ENCODE results near the gene MPP3.

The MPP3 gene

GRCh38 chr17:43853546-43853945, 20.6 kb upstream of the MPP3 start (continued):
- no peak for TF ChIP-seq ZNF747 (tag by site-specific recombination; IDR thresholded peaks at IDR 0.05)
- no peak for TF ChIP-seq KLF1 (tag by site-specific recombination; IDR thresholded peaks at IDR 0.05)
- no peak for TF ChIP-seq ZNF335 (tag by site-specific recombination; conservative IDR thresholded peaks at IDR 0.05)
- no peak for TF ChIP-seq MYNN (tag by site-specific recombination; IDR thresholded peaks at IDR 0.05; ENCODE audit: borderline replicate concordance)
- TF ChIP-seq ZFHX2 (tag by site-specific recombination; conservative IDR thresholded peaks at IDR 0.05): no peak
- TF ChIP-seq ZNF785 (tag by site-specific recombination; IDR thresholded peaks at IDR 0.05): no peak

- ChIA-PET POLR2A (no interaction called here), CTCF (interaction anchor here (0.8 to 1.8 kb wide), 6 partner anchors 12 to 85 kb away, joined by 3 to 13 read pairs (median 3); partner anchors contain the start of gene CFAP97D1)
Observed at GRCh38 chr17:43852571-43852970, 19.6 kb upstream of the MPP3 start.

GRCh38 chr17:43849116-43849515, 16.2 kb upstream of the MPP3 start:
- CTCF ChIA-PET: interaction anchor here (0.8 to 1.2 kb wide), 3 partner anchors 11 to 158 kb away, joined by 3 to 5 read pairs (median 3); no protein-coding TSS in a partner anchor
- H3K4me1 ChIP-seq (ENCODE audit: control insufficient read depth, insufficient read depth, low read length): no peaks in the 10 kb centered on the region; the same call in 1 of the 2 replicates
- no peak overlapping the region for H3K27ac ChIP-seq (ENCODE audit: extremely low read depth, low read depth, low read length)
- POLR2A ChIA-PET: interaction anchor here (0.6 kb wide), 1 partner anchor 1175 kb away, joined by 8 read pairs; no protein-coding TSS in a partner anchor
- no peaks in the 10 kb centered on the region for H3K9me3 ChIP-seq (ENCODE audit: control insufficient read depth, insufficient read depth, low read depth, low read length)
- no peak overlapping the region for H3K4me3 ChIP-seq (ENCODE audit: low read depth, low read length)
- TF ChIP-seq ZNF658 (tag by site-specific recombination; IDR thresholded peaks at IDR 0.05) (no peak), ZNF138 (tag by site-specific recombination; IDR thresholded peaks at IDR 0.05; ENCODE audit: borderline replicate concordance) (no peak), ZNF37A (tag by site-specific recombination; IDR thresholded peaks at IDR 0.05) (no peak), OVOL3 (tag by site-specific recombination; IDR thresholded peaks at IDR 0.05) (no peak), CTCF (tag by site-specific recombination; IDR thresholded peaks at IDR 0.05) (no peak)
- no peaks in the 10 kb centered on the region for H3K36me3 ChIP-seq (ENCODE audit: control insufficient read depth in 2 of 2, insufficient read depth in 1 of 2, low read length in 2 of 2)

More at GRCh38 chr17:43852571-43852970, 19.6 kb upstream of the MPP3 start:
- H3K36me3 ChIP-seq (ENCODE audit: control insufficient read depth in 2 of 2, insufficient read depth in 1 of 2, low read length in 2 of 2): no peaks in the 10 kb centered on the region
- H3K27ac ChIP-seq (ENCODE audit: extremely low read depth, low read depth, low read length): no peak overlapping the region
- H3K9me3 ChIP-seq (ENCODE audit: control insufficient read depth, insufficient read depth, low read depth, low read length): no peaks in the 10 kb centered on the region
- TF ChIP-seq SP3 (tag by site-specific recombination; IDR thresholded peaks at IDR 0.05) (no peak), ELK4 (IDR thresholded peaks at IDR 0.05; ENCODE audit: borderline replicate concordance, low read depth, low read length) (no peak), ZNF692 (tag by site-specific recombination; IDR thresholded peaks at IDR 0.05) (no peak), ZNF354C (tag by site-specific recombination; IDR thresholded peaks at IDR 0.05; ENCODE audit: borderline replicate concordance, low read depth) (no peak)
- no peak overlapping the region for H3K4me3 ChIP-seq (ENCODE audit: low read depth, low read length)
- no peaks in the 10 kb centered on the region for H3K4me1 ChIP-seq (ENCODE audit: control insufficient read depth, insufficient read depth, low read length)

GRCh38 chr17:43848601-43849000, 15.7 kb upstream of the MPP3 start:
- Histone ChIP-seq H3K4me3 (ENCODE audit: low read depth, low read length) (no peak overlapping the region), H3K9me3 (ENCODE audit: control insufficient read depth, insufficient read depth, low read depth, low read length) (no peaks in the 10 kb centered on the region), H3K4me1 (ENCODE audit: control insufficient read depth, insufficient read depth, low read length) (no peaks in the 10 kb centered on the region; the same call in 1 of the 2 replicates), H3K36me3 (ENCODE audit: control insufficient read depth in 2 of 2, insufficient read depth in 1 of 2, low read length in 2 of 2) (no peaks in the 10 kb centered on the region), H3K27ac (ENCODE audit: extremely low read depth, low read depth, low read length) (no peak overlapping the region)
- ChIA-PET POLR2A (interaction anchor here (0.6 kb wide), 1 partner anchor 1176 kb away, joined by 8 read pairs; no protein-coding TSS in a partner anchor), CTCF (interaction anchor here (0.6 to 1.2 kb wide), 4 partner anchors 10 to 158 kb away, joined by 3 to 5 read pairs (median 3); no protein-coding TSS in a partner anchor)
- no peak for TF ChIP-seq ZNF549 (tag by site-specific recombination; IDR thresholded peaks at IDR 0.05)
- TF ChIP-seq ZNF670 (tag by site-specific recombination; IDR thresholded peaks at IDR 0.05; ENCODE audit: low read depth): no peak
- TF ChIP-seq ZNF211 (tag by site-specific recombination; IDR thresholded peaks at IDR 0.05; ENCODE audit: low read depth): no peak
- TF ChIP-seq ZNF248 (tag by site-specific recombination; IDR thresholded peaks at IDR 0.05): no peak
- TF ChIP-seq ZNF394 (tag by site-specific recombination; IDR thresholded peaks at IDR 0.05; ENCODE audit: borderline replicate concordance): no peak
- no peak for TF ChIP-seq ZFP37 (tag by site-specific recombination; IDR thresholded peaks at IDR 0.05)
- TF ChIP-seq ZNF202 (tag by site-specific recombination; IDR thresholded peaks at IDR 0.05; ENCODE audit: borderline replicate concordance): no peak
- no peak for TF ChIP-seq RBAK (tag by site-specific recombination; IDR thresholded peaks at IDR 0.05)
- no peak for TF ChIP-seq ZSCAN18 (tag by site-specific recombination; IDR thresholded peaks at IDR 0.05)
- TF ChIP-seq ZNF658 (tag by site-specific recombination; IDR thresholded peaks at IDR 0.05): no peak
- TF ChIP-seq SP7 (tag by site-specific recombination; IDR thresholded peaks at IDR 0.05): no peak
- no peak for TF ChIP-seq ZNF830 (tag by site-specific recombination; IDR thresholded peaks at IDR 0.05; ENCODE audit: low read depth)
